Muscle layer of duodenum (tissue), 2 donors: ENCODE results near the gene IER2.
"Not testable (repeated sequence)": the region's sequence is repeated elsewhere in the genome, so short reads cannot be mapped to it uniquely, and the experiment has no call there.

Experiments
- H3K27ac ChIP-seq: one replicate; pipeline ENCODE4 v1.7.0; 2013; ENCODE audit warnings: mild to moderate bottlenecking, low read length
- H3K27me3 ChIP-seq: one replicate; pipeline ENCODE4 v1.7.0; 2013; ENCODE audit warnings: low read depth, mild to moderate bottlenecking, control low read depth, low read length
- H3K36me3 ChIP-seq, 2 donors: one replicate each; pipeline ENCODE4 v1.7.0; 2013; ENCODE audit warnings: low read length in 2 of 2, control low read depth in 1 of 2, mild to moderate bottlenecking in 1 of 2; ENCODE audit not compliant: insufficient read depth in 2 of 2, control insufficient read depth in 1 of 2
- H3K4me1 ChIP-seq, 2 donors: one replicate each; pipeline ENCODE4 v1.7.0; 2013; ENCODE audit warnings: low read length in 2 of 2, mild to moderate bottlenecking in 2 of 2, control low read depth in 1 of 2, moderate library complexity in 1 of 2; ENCODE audit not compliant: insufficient read depth in 2 of 2, control insufficient read depth in 1 of 2
- H3K4me3 ChIP-seq, 2 donors: one replicate each; pipeline ENCODE4 v1.7.0; 2013; ENCODE audit warnings: low read length in 2 of 2, low read depth in 1 of 2, mild to moderate bottlenecking in 1 of 2
- H3K9me3 ChIP-seq, 2 donors: one replicate each; pipeline ENCODE4 v1.7.0; 2013; ENCODE audit warnings: low read length in 2 of 2, control low read depth in 1 of 2, mild to moderate bottlenecking in 1 of 2; ENCODE audit not compliant: control insufficient read depth in 1 of 2
- donor health status: healthy.

IER2 gene

DNA sequence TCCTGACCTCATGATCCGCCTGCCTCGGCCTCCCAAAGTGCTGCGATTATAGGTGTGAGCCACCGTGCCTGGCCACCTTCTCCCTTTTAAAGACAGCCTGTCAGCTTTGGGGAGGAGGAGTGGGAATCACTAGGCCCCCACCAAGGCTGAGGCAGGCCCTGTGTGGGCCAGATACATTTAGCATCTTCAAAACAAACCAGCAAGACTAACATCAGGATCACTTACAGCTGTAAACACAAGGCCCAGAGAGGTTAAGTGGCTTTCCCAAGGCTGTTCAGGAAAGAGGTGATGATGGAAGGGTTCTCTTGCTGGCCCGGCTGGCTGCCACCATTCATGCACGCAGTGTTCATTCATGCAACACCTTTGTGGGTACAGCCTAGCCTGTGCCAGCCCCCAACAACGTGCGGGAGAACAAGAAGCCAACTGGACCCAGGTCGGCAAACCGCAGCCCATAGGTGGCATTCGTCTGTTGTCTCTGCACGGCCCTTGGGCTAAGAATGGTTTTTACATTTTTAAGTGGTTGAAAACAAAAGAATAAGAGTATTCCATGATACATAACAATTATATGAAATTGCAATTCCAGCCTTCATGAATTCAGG is 23.0 kb downstream of the IER2 start:
- Histone ChIP-seq H3K4me1 (peaks cover 6 to 8% of the 10 kb centered on the region in 2 donors), H3K9me3 (no peaks in the 10 kb centered on the region), H3K27ac (no peak overlapping the region), H3K4me3 (no peak overlapping the region), H3K36me3 (no peaks in the 10 kb centered on the region), H3K27me3 (no peaks in the 10 kb centered on the region)

DNA sequence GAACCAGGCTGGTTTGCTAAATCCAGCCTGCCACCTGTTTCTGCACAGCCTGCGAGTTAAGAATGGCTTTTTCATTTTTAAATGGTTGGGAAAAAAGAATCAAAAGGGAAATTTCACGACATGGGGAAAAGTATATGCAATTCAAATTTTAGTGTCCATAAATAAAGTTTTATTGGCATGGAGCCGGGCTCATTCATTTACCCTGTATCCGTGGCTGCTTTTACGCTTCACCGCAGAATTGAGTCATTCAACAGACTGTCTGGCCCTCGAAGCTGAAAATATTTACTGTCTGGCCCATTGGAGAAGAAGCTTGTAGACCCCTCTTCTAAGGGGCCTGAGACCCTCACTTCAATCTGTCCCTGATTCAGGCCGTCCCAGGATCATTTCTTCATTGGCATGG is 26.1 kb downstream of the IER2 start:
- peaks cover 6 to 9% of the 10 kb centered on the region in 2 donors for H3K4me1 ChIP-seq
- no peak overlapping the region for H3K27ac ChIP-seq
- no peak overlapping the region for H3K4me3 ChIP-seq
- H3K36me3 ChIP-seq = no peaks in the 10 kb centered on the region
- H3K27me3 ChIP-seq = no peaks in the 10 kb centered on the region
- H3K9me3 ChIP-seq = no peaks in the 10 kb centered on the region

DNA sequence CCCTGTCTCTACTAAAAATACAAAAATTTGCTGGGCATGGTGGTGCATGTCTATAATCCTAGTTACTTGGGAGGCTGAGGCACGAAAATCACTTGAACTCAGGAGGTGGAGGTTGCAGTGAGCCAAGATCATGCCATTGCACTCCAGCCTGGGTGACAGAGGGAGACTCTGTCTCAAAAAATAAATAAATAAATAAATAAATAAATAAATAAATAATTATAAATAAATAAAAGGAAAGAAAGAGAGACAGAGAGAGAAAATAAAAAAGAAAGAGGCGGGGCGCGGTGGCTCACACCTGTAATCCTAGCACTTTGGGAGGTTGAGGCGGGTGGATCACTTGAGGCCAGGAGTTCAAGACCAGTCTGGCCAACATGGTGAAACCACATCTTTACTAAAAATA is 27.4 kb downstream of the IER2 start:
- not testable (repeated sequence) for H3K4me3 ChIP-seq, H3K27ac ChIP-seq, H3K36me3 ChIP-seq, H3K9me3 ChIP-seq, H3K27me3 ChIP-seq
- peaks cover 4 to 12% of the 10 kb centered on the region in 2 donors for H3K4me1 ChIP-seq

DNA sequence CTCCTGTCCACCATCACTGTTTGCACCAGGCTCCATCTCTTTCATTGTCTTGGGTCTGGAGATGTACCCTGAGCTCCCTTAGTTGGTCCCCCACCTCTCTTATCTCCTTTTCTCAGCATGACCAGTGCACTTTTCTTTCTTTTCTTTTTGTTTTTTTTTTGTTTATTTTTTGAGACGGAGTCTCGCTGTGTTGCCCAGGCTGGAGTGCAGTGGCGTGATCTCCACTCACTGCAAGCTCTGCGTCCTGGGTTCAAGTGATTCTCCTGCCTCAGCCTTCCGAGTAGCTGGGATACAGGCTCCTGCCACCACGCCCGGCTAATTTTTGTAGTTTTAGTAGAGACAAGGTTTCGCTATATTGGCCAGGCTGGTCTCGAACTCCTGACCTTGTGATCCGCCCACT is 28.1 kb downstream of the IER2 start:
- not testable (repeated sequence) for H3K36me3 ChIP-seq, H3K9me3 ChIP-seq, H3K27me3 ChIP-seq, H3K4me3 ChIP-seq, H3K27ac ChIP-seq
- H3K4me1 ChIP-seq = peaks cover 3 to 11% of the 10 kb centered on the region in 2 donors

DNA sequence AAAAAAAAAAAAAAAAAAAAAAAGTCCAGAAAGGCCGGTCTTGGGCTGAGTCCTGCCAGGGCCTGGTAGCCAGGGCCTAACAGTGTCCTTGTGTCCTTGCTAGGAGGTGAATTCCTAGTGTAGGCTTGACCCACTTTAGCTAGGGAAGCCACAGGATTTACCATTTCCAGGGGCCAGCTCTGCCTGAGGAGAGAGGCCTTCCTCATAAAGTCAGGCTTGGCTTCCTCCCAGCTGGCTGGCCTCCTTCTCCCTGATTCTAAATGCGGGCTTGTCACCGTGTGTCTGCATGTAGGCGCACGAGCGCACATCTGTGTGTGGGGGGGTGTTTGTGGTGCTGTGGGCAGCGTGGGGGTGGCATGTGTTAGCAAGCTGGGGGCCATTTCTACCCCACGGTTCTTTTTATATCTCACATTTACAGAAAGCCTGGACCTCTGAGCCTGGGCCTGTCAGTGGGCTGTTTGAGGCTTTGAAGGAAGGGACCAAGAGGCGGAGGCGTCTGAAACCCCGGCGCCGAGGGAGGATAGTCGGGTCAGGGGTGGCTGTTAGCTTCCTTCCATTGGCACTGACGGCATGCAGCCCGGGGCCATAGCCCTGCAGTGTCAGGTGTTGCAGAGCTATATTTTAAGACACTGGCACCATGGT is 31.7 kb downstream of the IER2 start:
- peaks cover 3 to 11% of the 10 kb centered on the region in 2 donors for H3K4me1 ChIP-seq
- H3K36me3 ChIP-seq = no peaks in the 10 kb centered on the region
- H3K9me3 ChIP-seq = no peaks in the 10 kb centered on the region
- no peak overlapping the region for H3K4me3 ChIP-seq
- H3K27ac ChIP-seq = no peak overlapping the region
- H3K27me3 ChIP-seq = no peaks in the 10 kb centered on the region

DNA sequence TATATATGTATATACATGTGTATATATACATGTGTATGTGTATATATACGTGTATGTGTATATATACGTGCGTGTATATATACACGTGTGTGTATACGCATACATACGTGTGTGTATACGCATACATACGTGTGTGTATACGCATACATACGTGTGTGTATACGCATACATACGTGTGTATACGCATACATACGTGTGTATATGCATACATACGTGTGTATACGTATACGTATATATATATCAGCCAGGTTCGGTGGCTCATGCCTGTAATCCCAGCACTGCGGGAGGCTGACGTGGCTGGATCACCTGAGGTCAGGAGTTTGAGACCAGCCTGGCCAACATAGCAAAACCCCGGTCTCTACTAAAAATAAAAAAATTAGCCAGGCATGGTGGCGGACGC is 34.7 kb downstream of the IER2 start:
- not testable (repeated sequence) for H3K36me3 ChIP-seq, H3K27ac ChIP-seq, H3K27me3 ChIP-seq, H3K9me3 ChIP-seq, H3K4me3 ChIP-seq
- peaks cover 3 to 11% of the 10 kb centered on the region in 2 donors for H3K4me1 ChIP-seq

DNA sequence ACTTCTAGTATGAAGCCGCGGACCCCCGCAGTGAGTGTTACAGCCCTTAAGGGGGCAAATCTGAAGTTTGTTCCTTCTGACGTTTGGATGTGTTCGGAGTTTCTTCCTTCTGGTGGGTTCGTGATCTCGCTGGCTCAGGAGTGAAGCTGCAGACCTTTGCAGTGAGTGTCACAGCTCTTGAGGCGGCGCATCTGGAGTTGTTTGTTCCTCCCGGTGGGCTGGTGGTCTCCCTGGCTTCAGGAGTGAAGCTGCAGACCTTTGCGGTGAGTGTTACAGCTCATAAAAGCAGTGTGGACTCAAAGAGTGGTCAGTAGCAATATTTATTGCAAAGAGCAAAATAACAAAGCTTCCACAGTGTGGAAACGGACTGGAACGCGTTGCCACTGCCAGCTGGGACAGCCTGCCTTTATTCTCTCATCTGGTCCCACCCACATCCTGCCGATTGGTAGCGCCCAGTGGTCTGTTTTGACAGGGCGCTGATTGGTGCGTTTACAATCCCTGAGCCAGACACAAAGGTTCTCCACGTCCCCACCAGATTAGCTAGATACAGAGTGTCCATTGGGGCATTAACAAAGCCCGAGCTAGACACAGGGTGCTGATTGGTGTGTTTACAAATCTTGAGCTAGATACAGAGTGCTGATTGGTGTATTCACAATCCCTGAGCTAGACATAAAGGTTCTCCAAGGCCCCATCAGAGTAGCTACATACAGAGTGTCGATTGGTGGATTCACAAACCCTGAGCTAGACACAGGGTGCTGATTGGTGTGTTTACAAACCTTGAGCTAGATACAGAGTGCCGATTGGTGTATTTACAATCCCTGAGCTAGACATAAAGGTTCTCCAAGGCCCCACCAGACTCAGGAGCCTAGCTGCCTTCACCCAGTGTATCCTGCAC is 35.8 kb downstream of the IER2 start:
- not testable (repeated sequence) for H3K9me3 ChIP-seq, H3K27ac ChIP-seq, H3K36me3 ChIP-seq, H3K4me3 ChIP-seq, H3K27me3 ChIP-seq
- peaks cover 3 to 11% of the 10 kb centered on the region in 2 donors for H3K4me1 ChIP-seq

DNA sequence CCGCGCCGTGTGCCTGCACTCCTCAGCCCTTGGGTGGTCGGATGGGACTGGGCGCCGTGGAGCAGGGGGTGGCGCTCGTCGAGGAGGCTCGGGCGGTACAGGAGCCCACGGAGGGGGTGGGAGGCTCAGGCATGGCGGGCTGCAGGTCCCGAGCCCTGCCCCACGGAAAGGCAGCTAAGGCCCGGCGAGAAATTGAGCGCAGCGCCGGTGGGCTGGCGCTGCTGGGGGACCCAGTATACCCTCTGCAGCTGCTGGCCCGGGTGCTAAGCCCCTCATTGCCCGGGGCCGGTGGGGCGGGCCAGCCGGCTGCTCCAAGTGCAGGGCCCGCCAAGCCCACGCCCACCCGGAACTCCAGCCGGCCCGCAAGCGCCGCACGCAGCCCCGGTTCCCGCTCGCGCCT is 36.5 kb downstream of the IER2 start:
- H3K4me3 ChIP-seq, H3K9me3 ChIP-seq, H3K27ac ChIP-seq, H3K36me3 ChIP-seq, H3K4me1 ChIP-seq, H3K27me3 ChIP-seq: not testable (repeated sequence)

DNA sequence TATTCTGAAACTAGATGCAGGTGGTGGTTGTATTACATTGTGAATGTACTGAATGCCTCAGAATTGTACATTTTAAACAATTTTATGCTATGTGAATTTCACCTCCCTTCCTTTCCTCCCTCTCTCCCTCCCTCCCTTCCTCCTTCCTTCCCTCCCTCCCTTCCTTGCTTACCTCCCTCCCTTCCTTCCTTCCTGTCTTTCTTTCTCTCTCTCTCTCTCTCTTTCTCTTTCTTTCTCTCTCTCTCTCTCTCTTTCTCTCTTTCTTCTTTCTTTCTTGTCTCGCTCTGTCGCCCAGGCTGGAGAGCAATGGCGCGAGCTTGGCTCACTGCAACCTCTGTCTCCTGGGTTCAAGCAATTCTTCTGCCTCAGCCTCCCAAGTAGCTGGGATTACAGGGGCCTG is 37.2 kb downstream of the IER2 start:
- no peaks in the 10 kb centered on the region for H3K27me3 ChIP-seq
- H3K4me1 ChIP-seq = no peaks in the 10 kb centered on the region
- H3K27ac ChIP-seq = no peak overlapping the region
- no peaks in the 10 kb centered on the region for H3K9me3 ChIP-seq
- no peaks in the 10 kb centered on the region for H3K36me3 ChIP-seq
- no peak overlapping the region for H3K4me3 ChIP-seq

DNA sequence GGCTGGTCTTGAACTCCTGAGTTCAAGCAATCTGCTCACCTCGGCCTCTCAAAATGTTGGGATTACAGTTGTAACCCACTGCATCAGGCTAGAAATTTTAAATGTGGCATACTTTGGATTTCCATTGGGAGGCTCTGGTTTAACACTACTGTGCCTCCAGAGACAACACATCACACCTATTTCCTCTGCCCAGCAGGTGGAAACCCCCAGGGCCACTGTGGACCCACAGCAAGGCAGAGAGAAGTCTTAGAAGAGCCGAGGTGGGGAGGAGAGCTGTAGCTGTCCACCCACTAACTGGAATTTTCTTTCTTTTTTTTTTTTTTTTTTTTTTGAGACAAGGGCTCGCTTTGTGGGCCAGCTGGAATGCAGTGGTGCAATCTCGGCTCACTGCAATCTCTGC is 39.4 kb downstream of the IER2 start:
- no peaks in the 10 kb centered on the region for H3K4me1 ChIP-seq

DNA sequence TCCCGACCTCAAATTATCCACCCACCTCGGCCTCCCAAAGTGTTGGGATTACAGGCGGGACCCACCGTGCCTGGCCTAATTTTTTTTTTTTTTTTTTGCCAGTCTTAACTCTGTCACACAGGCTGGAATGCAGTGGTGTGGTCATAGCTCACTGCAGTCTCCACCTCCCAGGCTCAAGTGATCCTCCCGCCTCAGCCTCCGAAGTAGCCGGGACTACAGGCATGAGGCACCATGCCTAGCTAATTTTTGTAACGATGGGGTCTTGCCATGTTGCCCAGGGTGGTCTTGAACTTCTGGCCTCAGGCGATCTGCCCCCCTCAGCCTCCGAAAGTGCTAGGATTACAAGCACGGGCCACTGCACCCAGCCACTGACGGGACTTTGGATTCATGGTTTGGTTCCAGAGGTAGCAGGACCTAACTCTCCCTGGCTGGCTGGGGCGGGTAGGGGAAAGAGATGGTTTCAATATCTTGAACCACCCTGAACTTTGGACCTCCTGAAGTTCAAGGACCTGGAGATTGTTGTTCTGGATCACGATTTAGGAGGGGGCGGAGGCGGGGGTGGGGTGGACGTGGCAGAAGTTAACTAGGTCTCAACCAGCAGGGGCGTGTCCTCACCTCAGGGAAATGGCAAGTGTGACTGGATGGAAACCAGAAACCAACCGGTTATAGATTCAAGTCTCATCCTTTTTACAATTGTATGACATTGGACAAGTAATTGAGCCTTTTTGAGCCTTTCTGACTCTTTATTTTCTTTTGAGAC is 40.8 kb downstream of the IER2 start:
- H3K36me3 ChIP-seq = no peaks in the 10 kb centered on the region
- no peak overlapping the region for H3K27ac ChIP-seq
- no peak overlapping the region for H3K4me3 ChIP-seq
- H3K27me3 ChIP-seq = no peaks in the 10 kb centered on the region
- no peaks in the 10 kb centered on the region for H3K9me3 ChIP-seq
- H3K4me1 ChIP-seq = no peaks in the 10 kb centered on the region

More for the DNA sequence above, 39.4 kb downstream of the IER2 start:
- H3K4me3 ChIP-seq = no peak overlapping the region
- H3K36me3 ChIP-seq = no peaks in the 10 kb centered on the region
- H3K9me3 ChIP-seq = no peaks in the 10 kb centered on the region
- no peaks in the 10 kb centered on the region for H3K27me3 ChIP-seq
- no peak overlapping the region for H3K27ac ChIP-seq
